Measurements from ENCODE around the gene TARS1.

GRCh38 chr5:33423018-33423630 lies 17.6 kb upstream of the TARS1 start:
- TF ChIP-seq GATA2 (IDR thresholded peaks at IDR 0.05; ENCODE audit: low read depth, low read length) (no peak), GATA3 (IDR thresholded peaks at IDR 0.05; ENCODE audit: low read depth, low read length) (no peak)
